ENCODE results near the gene EIF4E.
"Not testable (repeated sequence)": the region's sequence is repeated elsewhere in the genome, so short reads cannot be mapped to it uniquely, and the experiment has no call there.

EIF4E gene

DNA sequence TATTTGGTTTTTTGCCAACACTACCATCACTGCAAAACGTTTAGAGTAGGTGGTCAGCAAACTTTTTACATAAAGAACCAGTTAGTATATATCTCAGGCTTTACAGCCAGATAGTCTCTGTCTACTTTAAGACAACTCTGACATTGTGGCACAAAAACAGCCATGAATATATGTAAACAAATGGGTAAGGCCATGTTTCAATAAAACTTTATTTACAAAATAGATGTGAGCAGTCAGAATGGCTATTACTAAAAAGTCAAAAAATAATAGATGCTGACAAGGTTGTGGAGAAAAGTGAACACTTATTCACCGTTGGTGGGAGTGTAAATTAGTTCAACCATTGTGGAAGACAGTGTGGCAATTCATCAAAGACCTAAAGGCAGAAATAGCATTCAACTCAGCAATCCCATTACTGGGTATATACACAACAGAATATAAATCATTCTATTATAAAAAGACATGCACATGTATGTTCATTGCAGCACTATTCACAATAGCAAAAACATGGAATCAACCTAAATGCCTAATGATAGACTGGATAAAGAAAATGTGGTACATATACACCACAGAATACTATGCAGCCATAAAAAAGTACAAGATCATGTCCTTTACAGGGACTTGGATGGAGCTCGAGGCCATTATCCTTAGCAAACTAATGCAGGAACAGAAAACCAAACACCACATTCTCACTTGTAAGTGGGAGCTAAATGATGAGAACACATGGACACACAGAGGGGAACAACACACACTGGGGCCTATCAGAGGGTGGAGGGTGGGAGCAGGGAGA lies 56.6 kb downstream of the EIF4E start:
- not testable (repeated sequence) for DNase-seq

DNA sequence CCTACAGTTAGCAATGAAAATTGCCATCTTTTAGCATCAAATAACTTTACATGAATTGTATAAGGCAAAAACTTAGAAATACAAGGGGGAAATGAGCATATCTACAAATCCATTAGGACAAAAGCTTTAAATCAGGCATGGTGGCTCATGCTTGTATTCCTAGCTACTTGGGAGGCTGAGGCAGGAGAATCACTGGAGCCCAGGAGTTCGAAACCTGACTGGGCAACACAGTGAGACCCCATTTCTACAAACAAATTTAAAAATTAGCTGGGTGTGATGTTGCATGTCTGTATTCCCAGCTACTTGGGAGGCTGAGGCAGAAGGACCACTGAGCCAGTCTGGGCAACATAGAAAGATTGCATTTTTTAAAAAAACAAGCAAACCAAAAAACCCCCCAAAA lies 61.3 kb downstream of the EIF4E start:
- DNase-seq: no peak

DNA sequence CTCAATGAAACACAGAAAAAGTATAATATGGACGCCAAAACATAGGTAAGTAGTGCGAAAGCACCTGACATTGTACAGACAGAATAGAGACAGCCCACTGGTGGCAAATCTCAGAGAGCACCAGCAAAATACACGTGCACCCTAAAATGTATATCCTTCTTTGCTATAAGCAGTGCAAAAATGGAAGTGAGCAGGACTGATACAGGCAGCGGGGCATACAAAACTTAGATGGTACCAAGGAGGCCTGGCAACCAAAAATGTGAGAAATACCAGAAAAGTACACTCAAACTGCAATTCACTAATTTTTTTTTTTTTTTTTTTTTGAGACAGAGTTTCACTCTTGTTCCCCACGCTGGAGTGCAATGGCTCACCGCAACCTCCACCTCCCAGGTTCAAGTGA lies 63.9 kb downstream of the EIF4E start:
- no peak for DNase-seq

DNA sequence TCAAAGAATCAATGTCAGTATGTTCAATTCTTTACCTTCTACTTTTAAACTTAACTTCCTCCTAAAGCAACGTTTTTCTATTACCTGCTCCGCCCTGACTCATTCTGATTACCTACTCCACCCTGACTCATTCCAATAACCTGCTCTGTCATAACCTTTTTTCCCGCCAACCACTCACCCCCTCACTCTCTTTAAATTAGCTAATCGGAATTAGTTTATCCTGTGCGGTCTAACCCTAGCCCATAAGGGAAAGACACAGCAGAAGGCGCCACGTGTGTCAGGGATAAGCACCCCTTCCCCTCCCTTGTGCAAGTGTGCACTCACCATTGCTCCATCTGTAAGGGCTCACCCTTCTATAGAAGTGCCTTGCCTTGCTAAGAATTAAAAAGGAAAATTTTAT lies 64.4 kb downstream of the EIF4E start:
- no peak for DNase-seq

DNA sequence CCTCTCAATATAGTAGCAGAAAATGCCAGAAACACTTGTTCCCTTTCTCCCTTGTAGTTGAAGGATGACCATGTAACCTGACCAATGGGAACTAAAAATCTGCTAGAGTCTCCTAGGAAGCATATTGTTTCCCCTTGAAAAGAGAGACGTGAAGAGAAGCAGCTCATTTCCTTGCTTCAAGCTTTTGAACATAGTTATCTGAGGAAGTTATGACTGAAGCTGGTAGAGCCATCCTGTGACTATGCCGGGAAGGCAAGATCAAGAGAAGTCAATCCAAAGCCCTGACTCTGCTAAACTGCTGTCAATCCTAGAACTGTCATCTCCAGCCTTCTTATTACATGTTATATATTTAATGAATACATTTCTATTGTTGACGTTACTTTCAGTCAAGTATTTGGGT lies 66.6 kb downstream of the EIF4E start:
- no peak for DNase-seq

DNA sequence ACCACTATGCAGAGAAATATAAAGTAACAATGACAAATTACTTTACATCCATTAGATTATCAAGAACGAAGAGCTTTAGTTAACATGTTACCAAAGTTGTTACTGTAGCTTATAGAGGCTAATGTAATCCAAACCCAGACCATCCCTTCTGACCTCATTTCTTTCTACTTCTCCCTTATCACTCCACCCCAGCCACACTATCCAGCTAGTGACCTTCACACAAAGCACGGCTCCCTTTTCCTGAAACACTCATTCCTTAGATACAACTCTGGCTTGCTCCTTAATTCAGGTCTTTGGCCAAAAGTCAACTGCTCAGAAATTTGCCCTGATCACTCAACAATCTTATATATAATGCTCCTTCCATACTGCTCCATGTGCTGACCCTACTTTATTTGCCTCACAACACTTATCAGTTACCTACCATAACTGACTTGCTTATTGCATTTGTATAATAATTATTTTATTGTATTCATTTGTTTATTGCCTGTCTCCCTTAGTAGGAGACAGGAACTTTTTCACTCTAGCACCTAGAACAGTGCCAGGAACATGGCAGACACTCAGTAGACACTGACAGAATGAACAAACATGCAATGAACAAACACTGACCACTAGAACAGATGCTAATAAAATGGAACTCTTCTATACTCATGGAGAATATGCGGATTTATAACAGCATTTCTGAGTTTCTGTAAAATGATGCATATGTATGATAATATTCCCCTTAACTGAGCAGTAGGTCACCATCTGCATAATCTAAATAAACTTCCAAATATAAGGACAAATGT lies 67.6 kb downstream of the EIF4E start:
- DNase-seq: no peak

DNA sequence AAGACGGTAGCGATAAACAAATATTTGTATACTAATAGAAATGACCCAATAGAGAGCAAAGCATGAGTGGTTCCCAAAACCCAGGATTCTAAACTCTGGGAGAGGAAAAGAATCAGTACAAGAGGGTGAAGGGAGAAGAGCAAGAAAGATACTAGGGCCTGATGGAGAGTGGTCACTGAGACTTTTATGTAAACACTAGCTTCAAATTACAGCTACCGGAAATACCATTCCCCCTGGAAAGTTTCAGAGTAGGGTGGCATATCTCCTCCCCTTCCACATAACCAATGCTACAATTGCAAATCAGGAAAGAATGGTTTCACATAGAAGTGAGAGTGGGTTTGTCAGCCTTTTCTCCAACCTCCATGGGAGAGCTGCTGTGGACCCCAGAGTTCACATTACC lies 77.1 kb downstream of the EIF4E start:
- no peak for DNase-seq

DNA sequence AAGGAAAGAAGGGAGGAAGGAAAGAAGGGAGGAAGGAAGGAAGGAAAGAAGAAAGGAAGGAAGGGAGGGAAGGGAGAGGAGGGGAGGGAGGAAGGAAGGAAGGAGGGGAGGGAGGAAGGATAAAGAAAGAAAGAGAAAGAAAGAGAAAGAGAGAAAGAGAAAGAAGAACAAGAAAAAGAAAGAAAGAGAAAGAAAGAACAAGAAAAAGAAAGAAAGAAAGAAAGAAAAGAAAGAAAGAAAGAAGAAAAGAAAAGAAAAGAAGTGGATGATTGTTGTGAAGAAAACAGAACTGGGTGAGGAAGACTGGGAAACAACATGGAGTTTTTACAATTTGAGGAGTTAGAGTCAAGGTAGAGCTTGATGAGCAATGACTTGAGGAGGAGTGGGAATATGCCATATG lies 78.0 kb downstream of the EIF4E start:
- DNase-seq: no peak

DNA sequence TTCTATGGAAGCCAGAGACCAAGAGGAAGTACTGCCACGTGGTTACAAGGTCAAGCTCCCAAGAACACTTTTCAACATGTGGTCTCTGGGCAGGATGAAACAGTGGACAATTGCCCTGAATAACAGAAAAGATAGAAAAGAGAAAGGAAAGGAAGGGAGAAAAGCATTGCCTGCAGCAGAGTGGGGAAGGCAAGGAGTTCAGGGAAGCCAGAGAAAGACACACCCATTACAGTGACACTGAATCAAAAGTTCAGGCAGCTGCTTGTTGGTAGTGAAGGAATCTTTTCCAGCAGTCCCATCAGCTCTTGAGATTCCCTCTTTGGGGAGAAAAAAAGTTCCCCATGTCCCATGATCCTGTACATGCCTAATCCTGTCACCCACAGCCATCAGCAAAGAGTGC lies 80.5 kb downstream of the EIF4E start:
- no peak for DNase-seq

DNA sequence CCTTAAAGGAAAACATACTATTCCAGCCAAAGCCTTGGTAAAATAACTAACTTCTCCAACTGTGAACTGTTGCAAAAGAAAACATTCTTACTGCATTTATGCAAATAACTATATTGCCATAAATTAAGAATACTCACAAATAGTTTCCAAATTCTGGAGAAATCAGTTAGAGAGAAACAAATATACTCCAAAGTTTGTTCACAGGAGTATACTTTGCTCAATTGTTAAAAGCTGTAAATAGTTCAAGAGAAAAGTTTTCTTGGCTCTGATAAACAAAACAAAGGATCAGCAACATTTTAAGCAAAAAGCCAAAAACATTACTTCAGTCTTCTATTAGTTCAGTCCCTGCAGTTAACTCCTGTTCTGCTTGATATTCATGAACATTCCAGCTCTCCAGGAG lies 83.0 kb downstream of the EIF4E start:
- no peak for DNase-seq

DNA sequence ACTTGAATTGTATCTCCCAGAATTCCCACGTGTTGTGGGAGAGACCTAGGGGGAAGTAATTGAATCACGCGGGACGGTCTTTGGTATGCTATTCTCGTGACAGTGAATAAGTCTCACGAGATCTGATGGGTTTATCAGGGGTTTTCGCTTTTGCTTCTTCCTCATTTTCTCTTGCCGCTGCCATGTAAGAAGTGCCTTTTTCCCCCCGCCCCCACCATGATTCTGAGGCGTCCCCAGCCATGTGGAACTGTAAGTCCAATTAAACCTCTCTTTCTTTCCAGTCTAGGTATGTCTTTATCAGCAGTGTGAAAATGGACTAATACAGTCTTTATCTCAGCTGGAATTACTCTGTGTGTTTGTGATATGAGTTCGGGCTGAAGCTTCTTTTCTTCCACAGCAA lies 86.0 kb downstream of the EIF4E start:
- DNase-seq: not testable (repeated sequence)

DNA sequence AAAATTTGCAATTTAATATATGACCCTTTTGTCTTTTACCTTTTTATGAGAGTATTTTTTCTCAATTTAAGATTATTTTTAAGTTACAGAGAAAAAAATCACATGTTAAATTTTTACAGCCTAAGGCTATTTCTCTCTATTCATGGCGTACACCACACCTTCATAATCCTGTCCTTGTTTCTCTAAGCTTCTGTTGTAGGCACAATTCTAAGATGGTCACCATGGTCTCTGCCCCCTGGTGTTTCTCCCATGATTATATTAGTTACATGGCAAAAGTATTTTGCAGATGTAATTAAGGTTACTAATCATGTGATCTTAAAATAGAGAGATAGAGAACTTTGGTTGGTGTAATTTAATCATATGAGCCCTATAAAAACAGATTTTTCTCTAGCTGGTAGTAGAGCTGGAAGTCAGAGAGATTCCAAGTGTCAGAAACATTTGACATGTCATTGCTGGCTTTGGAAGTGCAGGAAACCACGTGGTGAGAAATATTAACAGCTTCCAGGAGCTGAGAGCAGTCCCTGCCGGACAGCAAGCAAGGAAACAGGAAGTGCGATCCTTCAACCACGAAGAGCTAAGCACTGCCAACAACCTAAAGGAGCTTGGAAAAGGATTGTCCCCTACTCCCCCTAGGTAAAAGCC lies 89.8 kb downstream of the EIF4E start:
- DNase-seq: no peak

DNA sequence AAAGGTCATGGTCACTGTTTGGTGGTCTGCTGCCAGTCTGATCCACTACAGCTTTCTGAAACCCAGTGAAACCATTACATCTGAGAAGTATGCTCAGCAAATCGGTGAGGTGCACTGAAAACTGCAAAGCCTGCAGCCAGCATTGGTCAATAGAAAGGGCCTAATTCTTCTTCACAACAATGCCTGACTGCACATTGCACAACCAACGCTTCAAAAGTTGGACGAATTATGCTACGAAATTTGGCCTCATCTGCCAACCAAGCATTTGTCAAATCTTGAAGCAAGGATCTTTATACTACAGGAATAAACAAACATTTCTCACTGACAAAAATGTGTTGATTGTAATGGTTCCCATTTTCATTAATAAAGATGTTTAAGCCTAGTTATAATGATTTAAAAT lies 90.4 kb downstream of the EIF4E start:
- no peak for DNase-seq

DNA sequence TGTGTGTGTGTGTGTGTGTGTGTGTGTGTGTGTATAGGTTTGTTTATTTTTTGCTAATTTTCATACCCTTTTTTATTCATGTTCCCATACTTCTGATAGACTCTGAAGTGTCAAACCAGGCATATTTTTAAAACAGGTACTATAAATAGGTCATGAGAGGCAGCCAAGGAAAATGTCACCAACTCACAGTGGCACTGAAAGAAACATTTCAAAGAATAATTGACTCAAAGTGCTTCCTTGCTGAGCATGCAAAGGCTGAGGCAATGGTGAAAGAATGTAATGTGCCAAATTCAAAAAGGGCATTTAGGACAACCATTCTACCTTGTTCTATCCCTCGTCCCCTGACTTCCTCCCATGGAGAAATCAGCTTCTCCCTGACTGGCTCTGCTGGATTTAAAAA lies 95.5 kb downstream of the EIF4E start:
- no peak for DNase-seq

DNA sequence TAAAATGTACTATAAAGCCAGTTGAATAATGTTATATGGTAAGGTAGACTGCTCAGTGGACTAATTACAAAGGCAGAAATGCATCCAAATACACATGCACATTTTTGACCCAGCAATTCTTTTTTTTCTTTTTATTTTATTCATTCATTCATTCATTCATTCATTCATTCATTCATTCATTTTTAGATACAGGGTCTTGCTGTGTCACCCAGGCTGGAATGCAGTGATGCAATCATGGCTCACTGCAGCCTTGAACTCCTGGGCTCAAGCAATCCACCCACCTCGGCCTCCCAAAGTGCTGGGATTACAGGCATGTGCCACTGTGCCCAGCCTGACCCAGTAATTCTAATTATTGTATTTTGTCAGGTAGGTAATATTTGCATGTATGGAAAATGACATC lies 97.9 kb downstream of the EIF4E start:
- DNase-seq: not testable (repeated sequence)
